Retina (tissue), 1 donor: ENCODE results near the gene LIN7C.
A peak's percentile ranks its signal among the peaks of the same experiment; 100 is the strongest.

Source experiments
- DNase-seq: peaks from one replicate; pipeline ENCODE4 v3.0.0-alpha.2; 2016

Gene LIN7C

DNA sequence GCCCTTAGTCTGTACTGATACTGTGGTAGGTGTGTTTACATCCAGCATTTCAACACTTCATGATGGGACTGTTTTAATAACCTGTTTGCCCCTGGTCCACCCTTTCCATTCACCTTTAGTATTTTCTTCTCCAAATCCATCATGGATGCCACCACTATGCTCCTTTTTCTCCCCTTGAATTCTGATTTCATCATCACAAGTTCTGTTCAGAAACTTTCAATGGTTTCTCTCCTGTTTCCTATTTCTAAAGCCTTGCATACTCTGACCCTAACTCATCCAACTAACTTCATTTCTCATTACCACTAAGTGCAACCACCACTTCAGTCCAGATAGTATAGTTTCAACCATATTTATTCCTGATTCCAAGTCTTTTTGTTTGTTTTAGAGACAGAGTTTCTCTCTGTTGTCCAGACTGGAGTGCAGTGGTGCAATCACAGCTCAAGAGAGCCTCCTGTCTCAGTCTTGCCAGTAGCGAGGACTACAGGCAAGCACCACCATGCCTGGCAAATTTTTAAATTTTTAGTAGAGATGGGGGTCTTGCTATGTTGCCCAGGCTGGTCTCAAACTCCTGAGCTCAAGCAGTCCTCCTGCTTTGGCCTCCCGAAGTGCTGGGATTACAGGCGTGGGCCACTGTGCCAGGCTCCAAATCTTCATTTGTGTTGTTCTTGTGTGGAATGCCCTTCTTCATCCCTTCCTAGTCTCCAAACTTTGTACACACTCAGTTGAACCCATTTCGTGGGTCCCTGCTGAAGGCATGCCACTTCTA, 1.2 kb upstream of the LIN7C start:
- DNase-seq = no peak

DNA sequence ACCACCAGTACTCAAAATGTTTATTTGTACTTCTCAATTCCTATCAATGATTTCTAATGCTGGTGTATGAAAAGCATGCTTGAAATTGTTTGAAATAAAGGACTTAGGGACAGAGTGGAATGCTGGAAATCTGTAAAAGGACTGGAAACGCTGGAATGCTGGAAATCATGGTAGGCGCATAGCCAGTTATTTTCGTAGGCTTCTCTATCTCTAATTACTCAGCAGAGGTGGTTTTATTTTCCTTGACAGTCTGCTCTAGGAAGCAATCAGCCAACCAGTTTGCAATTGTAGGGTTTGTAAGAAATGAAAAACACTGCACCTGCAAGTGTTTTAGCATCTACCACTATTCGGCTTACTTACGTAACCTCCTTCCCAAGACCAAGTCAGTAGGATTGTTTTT, 788 bp downstream of the LIN7C start:
- DNase-seq = no peak

GRCh38 chr11:27504205-27504604, 2.4 kb downstream of the LIN7C start:
- DNase-seq = no peak

GRCh38 chr11:27501100-27501499, 5.5 kb downstream of the LIN7C start:
- DNase-seq = no peak

GRCh38 chr11:27497911-27498310, 8.7 kb downstream of the LIN7C start:
- DNase-seq = no peak

DNA sequence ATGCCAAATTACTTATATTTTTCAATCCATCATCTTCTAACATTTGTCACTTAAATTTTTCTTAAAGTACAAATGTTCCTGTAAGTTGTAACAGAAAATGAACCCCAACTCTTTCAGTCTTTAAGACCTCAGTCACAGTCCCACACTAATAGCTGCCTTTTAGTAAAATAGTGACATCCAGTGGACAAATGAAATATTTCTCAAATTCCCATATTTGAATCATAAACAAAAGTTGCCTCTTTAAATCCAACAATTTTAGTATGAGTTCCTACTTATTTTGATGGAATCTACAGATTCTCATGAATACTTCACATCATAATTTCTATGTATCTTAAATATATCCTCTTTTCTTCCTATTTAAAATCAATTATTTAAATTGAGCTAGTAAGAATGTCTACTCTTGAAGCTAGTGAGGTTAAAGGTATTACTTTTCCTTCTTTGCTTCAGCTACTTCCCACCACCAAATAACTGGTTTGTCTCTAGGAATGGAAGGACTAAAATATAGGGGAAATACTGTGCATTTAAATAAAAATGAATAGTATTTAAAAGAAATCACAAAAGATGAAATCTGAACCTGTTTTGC, 9.2 kb downstream of the LIN7C start:
- DNase-seq = no peak

DNA sequence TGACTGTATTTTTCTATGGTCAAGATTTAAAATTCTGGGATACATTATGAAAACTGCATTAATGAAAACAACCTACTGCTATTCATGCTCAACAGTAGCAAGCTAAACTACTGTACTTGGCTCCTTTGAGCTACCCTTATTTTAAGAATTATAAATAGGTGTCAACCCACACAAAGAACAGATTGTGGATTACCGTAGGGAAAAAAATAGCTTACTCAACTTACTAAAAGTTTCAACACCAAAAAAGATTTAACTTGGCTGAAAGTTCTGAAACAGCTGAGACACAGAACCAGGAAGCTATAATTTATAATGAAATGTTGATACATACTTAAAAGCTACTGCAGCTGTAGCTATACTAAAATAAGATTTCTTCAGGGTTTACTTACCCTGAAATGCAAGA, 10.1 kb downstream of the LIN7C start:
- no peak for DNase-seq

DNA sequence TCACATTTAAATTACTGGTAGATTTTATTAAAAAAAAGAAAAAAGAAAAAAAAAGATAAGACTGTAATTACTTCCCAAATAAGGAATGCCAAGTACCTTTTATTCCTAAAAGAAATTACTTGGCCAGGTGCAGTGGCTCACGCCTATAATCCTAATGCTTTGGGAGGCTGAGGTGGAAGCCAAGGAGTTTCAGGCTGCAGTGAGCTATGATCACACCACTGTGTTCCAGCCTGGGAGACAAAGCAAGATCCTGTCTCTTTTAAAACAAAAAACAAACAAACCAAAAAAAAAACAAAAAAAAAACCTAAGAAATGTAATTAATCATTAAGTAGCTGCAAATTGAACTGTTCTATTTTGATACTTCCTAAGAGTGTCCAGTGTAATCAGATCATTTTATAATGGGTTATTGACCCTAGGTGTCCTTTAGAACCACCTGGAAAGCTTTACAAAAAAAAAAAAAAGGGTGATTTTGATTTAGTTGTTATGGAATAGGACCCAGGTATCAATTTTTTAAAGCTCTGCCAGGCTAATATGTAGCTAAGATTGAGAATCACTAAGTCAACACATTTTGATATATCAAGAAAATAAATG, 10.8 kb downstream of the LIN7C start:
- no peak for DNase-seq

DNA sequence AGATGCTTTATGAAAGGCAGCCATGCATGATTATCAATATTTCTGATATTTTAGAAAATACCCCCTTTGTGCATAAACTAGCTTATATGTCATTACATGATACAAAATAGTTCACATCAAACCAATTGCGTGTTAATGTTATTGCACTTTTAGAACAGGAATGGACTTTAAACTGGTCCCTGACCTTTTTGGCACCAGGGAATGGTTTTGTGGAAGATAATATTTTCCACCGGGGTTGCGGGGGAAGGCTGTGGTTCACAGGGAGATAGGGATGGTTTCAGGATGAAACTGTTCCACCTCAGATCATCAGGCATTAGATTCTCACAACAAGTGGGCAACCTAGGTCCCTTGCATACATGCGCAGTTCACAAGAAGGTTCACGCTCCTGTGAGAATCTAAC, 17.5 kb downstream of the LIN7C start:
- DNase-seq = no peak

DNA sequence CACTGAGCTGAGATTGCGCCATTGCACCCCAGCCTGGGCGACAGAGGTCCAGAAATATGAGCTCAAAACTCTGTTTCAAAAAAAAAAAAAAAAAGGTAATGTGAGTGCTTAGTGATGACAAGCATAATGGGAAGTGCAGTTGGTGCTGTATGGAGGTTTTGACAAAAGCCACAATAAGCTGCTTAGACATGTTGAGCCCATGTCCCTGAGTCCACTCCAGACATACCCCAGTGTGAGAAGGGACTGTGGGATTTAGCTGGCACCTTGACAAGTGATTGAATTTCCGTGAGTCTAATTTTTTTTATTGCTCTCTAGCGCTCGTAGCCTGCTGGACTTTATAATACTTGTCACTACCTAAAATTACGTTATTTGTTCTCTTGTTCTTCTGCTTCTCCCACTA, 18.9 kb downstream of the LIN7C start:
- no peak for DNase-seq

GRCh38 chr11:27485930-27486773, 20.4 kb downstream of the LIN7C start:
- no peak for DNase-seq

- no peak for DNase-seq
Observed at GRCh38 chr11:27482793-27483192, 23.8 kb downstream of the LIN7C start.

DNA sequence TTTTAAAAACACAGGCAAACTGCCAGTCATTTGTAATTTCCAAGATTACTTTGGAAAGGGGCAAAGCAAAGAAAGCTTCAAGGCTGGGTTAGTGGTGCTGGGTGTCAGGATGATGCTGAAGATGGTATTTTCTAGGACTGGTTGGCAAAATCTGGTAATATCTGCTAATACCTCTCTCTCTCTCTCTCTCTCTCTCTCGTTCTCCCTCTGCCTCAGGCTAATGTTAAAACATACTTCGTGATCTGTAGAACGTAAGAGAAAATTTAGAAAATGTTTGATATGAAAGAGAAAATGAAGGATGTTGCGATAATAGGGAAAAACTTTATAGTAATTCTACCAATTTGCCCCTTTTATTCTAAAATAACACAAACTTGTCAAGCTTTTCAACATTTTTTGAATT, 24.6 kb downstream of the LIN7C start:
- no peak for DNase-seq

DNA sequence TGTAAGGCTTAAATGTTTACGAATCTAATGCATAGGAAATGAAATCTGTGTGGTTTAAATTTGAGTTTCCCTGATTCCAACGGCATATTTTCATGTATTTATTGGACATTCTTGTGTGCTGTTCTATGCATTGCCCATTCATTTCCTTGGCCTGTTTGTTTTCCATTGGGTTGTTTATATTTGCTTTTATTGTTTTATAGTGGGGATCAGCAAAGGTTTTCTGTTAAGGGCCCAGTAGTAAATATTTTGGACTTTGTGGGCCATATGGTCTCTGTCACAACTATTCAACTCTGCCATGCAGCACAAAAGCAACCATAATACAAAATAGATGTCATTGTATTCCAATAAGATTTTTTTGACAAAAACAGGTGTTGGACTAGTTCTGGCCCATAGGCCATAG, 28.7 kb downstream of the LIN7C start:
- DNase-seq = no peak

DNA sequence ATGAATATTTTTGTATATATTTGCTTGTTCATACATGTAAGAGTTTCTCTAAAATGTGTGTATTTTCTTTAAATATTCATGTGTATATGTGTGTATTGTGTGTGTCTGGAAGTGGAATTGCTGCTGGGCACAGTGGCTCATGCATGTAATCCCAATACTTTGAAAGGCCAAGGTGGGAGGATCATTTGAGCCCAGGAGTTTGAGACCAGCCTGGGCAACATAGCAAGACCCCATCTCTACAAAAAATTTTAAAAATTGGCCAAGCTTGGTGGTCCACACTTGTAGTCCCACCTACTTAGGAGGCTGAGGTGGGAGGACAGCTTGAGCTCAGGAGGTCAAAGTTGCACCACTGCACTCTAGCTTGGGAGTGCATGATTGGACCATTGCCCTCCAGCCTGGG, 29.3 kb downstream of the LIN7C start:
- DNase-seq = no peak

DNA sequence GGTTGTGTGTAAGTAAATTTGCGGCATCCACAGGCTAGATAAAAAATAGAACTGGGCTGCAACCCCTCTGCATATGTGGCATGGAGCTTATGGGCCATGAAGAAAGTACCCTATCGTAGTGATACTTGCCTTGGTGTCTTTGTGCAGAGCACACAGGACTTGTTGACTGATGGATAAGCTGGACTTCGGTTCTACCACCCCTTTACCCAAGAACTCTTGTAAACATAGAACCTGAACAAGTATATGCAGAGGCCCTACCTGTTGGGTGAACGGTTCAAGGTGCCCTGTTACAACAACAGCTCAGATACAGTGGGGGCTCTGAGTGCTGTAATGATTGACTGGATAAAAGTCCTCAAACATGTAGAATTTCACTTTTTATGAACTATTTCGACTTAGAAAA, 30.9 kb downstream of the LIN7C start:
- no peak for DNase-seq

- DNase-seq = no peak
Observed at GRCh38 chr11:27473017-27473406, 33.6 kb downstream of the LIN7C start.

DNA sequence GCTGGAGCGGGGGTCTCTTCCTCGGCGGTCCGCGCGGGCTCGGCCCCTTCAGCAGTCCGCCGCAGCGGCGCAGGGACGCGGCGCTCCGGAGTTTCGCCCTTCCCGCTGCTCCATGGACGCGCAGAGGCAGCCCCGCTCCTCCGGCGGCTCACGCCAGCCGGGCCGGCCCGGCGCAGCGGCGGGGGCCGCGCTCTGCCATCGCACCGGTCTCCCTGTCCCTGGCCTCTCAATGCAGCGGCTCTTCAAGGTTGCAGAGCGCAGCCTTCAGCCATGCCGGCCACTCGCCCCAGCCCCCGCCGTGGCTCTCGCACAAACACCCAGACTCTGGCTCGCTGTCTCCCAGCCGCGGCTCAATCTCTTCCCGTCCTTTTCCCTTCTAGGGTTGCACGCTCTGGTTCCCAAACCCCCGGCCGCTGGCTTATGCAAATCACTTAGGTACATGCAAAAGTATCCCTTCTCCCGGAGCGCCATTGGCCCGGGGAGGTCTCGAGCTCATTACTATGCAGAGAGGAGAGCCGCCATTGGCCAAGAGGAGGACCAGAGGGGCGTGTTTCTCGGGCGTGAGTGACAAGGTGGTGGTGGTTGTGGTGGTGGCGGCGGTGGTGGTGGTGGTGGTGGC, 34.1 kb downstream of the LIN7C start, which contains the start of gene LGR4:
Gene LGR4 (minus strand): TSS at position 393 of the 619 bp plus-strand sequence. CDS start 488 bp downstream, outside the sequence.
- DNase-seq = peak; percentile 94

DNA sequence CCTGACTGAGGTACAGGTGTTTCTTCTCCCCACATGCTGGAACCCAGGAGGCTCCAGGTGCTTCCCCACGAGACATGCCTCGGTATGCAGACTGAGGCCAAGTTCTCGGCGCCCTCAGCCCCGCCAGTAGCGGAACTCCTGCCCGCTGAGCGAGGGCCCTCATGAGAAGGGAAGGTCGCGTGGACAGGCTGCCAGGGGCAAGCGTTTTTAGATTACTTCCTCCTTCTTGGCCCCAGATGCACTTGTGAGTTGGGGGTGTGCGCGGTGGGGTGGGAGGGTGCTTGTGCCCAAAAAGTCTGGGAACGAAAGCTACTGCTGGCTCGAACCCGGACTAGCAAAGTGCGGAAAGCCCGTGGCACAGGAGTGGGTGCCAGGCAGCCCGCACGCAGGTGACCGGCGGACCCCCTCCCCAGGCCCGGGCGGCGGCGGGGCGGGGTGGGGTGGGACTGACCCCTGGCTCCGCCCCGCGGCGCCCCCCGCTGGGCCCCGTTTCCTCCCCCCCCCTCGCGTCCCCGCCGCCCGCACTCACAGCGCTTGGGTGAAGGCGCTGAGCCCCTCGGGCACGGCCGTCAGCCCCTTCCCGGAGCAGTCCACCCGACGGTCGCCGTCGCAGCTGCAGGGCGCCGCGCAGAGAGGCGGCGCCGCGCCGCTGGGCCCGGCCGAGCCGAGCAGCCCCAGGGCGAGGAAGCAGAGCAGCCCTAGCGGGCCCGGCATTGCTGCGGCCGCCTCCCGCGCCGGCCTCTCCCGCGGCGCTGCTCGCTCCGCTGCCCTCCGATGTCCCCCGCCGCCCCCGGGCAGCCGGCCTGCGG, 34.8 kb downstream of the LIN7C start:
- DNase-seq = no peak

GRCh38 chr11:27470826-27471588, 35.6 kb downstream of the LIN7C start:
- peak; percentile 69 for DNase-seq

DNA sequence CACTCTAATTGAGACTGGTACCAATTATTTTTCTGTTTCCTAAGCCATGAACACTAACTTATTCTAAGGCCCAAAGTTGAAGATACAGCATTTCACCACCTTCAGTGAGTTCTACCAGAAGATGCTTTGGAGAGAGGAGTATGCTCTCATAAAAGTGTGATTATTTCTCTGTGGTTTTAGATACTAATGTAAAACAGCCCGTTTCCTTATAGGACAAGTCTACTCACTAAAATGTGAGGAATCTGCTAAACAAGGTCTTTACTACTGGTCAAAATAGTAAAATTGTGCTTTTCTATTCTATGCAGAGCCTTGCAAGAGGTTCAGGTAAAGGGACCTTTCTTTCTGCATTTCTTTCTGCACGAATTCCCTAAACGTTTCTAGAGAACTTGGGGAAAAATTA, 36.4 kb downstream of the LIN7C start:
- DNase-seq = no peak
